Measurements from ENCODE around the gene GCNT2.
"Not testable (repeated sequence)": the region's sequence is repeated elsewhere in the genome, so short reads cannot be mapped to it uniquely, and the experiment has no call there.

GCNT2 gene

DNA sequence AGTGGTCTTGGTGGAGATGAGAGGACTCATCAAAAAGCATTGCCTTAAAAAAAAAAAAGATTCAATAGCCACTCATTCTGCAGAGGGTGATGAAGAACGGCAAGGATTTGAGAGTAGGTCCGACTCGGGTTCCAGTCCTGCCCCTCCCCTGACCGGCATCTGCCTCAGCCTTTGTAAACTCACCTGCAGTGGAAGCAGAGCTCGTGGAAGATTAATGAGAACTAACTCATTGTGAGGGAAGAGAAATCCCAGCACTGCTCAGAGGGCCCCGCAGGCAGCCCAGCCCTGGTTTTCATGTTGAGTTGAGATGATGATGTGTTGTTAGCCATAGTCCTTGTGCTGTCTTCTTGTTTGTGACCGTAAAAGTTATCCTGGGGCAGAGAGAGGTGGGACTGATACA lies 59.4 kb downstream of the GCNT2 start:
- DNase-seq (ENCODE audit: low read depth): no peak

DNA sequence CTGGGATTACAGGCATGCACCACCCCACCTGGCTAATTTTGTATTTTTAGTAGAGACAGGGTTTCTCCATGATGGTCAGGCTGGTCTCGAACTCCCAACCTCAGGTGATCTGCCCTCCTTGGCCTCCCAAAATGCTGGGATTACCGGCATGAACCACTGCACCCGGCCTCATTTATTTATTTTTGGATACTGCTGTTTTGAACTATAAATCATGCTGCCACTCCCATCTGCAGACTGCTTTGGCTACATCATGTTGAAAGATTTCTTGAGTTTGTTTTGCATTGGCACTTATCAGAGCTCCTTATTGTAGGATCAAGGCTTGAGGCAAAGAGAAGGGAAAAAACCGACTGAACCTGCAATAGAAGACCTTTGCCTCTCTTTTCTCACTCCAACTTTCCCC lies 60.3 kb downstream of the GCNT2 start:
- not testable (repeated sequence) for DNase-seq (ENCODE audit: low read depth)

DNA sequence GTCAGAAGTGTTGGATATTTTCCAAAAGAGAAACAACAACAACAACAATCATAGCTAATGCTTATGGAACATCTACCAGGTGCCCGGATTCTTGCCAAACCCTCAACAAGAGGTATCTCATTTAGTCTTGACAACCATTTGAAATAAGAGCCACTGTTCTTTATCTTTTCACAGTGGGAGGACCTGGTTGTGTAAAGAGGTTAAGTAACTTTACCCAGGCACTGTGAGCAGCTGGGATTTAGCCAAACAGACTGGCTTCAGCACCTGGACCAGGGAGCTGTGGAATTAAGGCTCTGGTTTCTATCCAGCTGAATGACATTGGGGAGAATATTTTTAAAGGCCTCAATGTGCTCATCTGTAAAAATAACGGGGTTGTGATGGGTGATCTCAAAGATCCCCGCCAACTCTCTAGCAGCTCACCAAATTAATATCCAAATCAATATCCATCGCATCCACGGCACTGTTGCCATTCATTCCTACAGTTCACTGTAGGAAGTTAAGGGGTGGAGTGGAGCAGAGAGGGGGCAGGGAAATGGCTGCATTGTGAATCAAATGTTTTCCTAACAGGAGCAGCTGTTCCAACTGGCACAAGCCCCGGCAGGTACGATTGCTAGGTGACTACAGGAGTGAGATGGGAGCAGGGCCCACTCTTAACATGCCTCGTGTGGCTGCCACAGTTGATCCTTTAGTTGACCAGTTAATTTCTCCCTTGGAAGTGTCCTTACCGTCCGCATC lies 61.8 kb downstream of the GCNT2 start:
- DNase-seq (ENCODE audit: low read depth): no peak

DNA sequence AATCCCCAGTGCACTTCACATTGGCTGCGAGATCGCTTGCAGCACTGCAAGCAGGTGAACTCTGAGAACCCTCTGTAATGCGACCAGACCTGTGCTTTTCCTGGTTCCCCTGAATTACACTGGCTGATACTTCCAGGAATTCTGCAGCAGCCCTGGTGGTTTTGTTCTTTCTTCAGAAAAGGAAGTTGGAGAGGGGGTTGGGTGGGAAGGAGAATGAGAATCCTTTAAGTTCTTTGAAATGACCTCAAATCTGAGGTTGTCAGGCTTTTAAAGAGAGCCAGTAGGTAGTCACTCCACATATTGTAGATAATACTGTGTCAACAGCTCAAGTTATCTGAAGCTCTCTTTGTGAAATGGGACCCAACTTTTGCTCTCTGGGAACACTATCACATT lies 62.4 kb downstream of the GCNT2 start:
- no peak for DNase-seq (ENCODE audit: low read depth)

DNA sequence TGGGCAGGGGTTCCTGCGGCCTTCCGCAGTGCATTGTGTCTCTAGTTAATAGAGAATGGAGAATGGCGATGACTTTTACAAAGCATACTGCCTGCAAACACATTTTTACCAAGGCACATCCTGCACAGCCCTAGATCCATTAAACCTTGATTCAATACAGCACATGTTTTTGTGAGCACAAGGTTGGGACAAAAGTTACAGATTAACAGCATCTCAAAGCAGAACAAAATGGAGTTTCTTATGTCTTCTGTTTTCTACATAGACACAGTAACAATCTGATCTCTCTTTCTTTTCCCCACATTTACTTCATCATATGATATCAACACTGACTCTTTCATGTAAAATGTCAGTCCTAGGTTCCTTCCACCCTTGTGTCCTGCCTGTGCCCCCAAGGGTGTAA lies 63.5 kb downstream of the GCNT2 start:
- DNase-seq (ENCODE audit: low read depth): no peak

DNA sequence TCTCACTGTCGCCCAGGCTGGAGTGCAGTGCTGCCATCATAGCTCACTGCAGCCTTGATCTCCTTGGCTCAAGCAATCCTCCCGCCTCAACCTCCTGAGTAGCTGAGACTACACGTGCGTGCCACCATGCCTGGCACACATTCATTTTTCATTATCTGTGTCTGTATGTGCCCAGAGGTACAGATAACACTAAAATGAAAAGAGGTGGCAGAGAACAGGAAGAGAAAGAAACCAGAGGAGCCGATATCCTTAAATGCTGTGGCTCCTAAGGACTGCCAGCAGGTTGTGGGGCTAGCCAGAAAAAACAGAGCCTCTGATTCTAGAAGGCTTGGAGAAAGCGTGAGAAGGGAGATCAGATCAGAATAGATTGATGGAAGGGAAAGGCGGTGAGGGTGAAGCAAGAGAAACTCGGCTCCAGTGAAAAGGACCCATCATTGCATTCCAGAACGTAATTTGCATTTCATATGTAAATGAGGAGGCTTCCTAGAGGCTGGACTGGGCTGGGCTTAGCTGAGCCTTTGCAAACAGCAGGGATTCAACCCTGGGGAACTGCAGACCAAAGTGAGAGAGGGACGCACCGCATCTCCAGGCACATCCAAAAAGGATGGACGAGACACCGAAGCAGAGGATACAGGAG lies 64.2 kb downstream of the GCNT2 start:
- DNase-seq (ENCODE audit: low read depth): no peak

DNA sequence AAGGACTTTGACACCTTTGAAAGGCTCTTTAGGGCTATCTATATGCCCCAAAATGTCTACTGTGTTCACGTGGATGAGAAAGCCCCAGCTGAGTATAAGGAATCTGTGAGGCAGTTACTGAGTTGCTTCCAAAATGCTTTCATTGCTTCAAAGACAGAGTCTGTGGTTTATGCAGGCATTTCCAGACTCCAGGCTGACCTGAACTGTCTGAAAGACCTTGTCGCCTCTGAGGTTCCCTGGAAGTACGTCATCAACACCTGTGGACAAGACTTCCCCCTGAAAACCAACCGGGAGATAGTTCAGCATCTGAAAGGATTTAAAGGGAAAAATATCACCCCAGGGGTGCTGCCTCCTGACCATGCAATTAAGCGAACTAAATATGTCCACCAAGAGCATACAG lies 65.2 kb downstream of the GCNT2 start:
- no peak for DNase-seq (ENCODE audit: low read depth)

DNA sequence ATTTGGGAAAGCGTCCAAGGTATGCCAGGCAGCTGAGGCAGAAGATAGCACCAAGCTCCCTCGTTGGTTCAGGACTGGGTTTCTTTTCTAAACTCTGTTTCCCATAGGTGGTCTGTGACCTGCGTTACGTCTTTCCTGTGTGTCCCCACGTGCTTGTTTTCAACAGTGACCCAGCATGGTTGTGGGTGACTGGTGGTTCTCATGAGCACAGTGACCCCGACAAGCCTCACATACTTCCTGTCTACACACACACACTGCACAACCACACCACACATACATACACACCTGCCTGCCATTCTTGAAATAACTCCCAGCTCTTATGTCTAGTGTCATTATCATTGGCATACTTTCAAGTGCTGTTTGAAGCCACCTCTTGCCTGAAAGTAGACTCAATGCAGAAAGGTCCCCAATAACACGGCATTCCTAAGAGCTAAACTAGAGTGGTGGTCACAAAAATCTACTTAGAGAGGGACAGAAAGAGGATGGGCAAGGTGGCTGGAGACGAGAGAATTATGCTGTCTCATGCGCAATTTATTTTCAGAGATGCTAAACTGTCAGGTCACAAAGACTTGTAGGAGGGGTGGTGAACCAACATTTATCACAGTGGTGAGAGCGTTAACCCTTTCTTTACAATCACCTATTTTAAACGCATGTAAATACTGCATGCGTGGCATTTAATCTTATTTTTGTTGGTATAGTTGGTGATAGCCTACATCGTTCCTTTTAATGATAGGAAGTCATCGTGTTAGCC lies 66.7 kb downstream of the GCNT2 start:
- no peak for DNase-seq (ENCODE audit: low read depth)

DNA sequence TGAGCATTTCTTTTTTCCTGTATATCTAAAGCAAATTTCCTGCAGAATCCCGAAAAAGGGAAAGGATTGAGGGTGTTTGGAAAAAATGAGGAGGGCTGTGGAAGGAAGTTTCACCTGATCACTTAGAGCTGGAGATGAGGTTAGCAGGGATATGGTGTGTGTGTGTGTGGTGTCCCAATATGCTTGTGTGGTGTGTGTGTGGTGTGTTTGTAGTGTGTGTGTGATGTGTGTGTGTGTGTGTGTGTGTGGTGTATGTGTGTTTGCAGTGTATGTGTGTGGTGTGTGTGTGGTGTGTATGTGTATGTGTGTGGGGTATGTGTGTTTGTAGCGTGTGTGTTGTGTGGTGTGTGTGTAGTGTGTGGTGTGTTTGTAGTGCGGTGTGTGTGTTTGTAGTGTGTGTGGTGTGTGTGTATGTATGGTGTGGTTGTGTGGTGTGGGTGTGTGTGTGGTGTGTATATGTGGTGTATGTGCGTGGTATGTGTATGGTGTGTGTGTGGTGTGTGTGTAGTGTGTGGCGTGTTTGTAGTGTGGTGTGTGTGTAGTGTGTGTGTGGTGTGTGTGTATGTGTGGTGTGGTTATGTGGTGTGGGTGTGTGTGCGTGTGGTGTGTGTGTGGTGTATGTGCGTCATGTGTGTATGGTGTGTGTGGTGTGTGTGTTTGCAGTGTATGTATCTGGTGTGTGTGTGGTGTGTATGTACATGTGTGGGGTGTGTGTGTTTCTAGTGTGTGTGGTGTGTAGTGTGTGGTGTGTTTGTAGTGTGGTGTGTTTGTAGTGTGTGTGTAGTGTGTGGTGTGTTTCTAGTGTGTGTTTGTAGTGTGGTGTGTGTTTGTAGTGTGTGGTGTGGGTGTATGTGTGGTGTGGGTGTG lies 67.6 kb downstream of the GCNT2 start:
- no peak for DNase-seq (ENCODE audit: low read depth)

DNA sequence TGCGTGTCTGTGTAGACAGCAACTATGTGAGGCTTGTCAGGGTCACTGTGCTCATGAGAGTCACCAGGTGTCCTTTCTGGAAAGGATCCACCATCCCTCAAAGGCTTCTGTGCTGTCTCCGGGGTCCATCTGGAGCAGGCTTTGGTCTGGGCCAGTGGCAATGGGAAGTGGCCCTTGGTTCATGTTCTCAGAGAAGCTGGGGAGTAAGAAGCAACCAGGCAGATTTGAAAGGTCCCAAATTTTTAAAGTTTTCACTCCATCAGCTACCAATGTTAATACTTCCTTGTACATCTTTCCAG lies 68.2 kb downstream of the GCNT2 start:
- DNase-seq (ENCODE audit: low read depth): no peak

DNA sequence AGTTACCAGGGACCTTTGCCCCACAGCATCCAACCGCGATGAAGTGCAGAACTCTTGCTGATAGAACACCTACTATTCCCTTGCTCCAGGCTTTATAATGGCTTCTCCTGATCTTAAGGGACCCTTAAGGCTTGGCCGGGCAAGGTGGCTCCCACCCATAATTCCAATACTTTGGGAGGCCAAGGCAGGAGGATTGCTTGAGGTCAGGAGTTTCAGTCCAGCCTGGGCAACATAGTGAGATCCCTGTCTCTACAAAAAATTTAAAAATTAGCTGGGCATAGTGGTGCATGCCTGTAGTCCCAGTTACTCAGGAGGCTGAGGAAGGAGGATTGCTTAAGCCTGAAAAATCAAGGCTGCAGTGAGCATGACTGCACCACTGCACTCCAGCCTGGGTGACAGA lies 68.8 kb downstream of the GCNT2 start:
- no peak for DNase-seq (ENCODE audit: low read depth)

DNA sequence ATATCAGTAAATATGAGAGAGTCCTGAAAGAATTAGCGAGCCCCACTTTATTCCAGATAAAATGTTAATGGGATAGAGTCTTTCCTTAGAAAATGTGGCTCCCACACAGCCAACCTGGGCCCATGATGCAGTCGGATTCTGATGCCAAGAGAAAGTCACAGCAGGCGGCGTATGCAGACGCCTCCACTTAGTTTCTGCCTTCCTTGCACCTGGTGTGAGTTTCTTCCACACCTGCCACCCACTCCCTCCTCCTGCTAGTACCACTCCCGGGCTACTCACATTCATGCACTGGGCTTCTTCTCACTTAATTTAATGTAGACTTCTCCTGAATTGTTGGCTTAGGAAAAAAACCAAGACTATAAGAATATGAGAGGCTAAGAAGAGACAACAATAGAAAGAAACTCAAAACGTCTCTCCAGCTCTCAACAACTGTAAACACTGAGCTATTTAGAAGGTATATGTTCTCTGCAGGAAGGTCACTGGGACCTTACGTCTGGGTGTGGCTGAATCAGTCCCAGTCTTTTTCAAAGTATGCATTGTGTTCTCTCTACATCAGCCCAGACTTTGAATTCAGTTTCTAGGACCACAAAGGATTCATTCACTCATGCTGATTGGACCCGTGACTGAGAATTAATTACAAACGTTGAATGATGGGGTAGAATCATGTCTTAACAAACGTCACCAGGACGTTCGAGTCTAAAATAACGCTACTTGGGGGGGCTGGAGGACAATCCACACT lies 70.4 kb downstream of the GCNT2 start:
- DNase-seq (ENCODE audit: low read depth): no peak

DNA sequence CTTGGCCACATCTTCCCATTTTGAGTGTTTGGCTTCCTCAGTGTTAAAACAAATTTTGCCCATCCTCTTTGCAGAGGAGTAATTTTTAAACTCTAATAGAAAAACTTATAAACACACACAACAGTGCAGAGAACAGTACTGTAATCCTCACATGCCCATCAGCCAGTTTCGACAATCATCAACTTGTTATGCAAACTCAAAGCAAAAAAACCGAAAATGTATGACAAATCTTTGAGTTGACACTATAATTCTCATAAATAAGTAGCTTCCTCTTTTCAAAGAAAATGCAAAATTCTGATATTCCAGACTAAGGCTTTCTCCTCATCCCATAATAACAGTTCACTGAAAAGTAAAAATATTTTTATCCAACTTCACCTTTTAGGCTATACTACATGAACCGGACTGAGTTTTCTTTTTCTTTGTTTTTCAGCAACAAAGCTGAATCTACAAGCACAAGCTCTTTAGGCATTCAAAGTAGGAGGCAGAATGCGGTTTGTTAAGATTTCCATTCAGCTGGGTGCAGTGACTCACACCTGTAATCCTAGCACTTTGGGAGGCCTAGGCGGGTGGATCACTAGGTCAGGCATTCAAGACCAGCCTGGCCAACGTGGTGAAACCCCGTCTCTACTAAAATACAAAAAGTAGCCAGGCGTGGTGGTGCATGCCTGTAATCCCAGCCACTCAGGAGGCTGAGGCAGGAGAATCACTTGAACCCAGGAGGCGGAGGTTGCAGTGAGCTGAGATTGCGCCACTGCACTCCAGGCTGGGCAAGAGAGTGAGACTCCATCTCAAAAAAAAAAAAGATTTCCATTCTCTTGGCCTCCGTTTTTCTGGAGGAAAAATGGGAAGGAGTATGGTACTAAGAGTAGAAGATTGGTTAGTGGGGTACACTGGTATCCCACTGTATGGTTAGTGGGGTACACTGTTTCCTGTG lies 74.8 kb downstream of the GCNT2 start:
- no peak for DNase-seq (ENCODE audit: low read depth)

DNA sequence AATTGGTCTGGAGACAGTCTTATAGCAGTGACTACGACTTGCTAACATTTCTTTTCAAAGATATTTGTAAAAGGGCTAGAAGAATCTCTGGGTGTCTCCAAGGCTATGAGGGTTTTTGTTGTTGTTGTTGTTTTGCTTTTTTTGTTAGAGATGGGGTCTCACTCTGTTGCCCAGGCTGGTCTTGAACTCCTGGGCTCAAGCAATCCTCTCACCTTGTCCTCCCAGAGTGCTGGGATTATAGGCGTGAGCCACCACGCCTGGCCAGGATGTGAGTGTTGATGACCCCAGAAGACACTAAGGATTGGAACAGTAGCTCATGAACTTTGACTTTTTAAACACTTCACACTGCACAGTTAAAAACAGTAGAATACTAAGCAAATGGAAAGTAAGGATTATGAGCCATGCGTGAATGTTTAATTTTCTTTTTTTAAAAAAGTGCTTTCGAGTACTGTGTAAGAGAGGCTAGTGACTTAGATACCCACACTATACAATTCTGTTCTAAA lies 76.4 kb downstream of the GCNT2 start:
- DNase-seq (ENCODE audit: low read depth): no peak

DNA sequence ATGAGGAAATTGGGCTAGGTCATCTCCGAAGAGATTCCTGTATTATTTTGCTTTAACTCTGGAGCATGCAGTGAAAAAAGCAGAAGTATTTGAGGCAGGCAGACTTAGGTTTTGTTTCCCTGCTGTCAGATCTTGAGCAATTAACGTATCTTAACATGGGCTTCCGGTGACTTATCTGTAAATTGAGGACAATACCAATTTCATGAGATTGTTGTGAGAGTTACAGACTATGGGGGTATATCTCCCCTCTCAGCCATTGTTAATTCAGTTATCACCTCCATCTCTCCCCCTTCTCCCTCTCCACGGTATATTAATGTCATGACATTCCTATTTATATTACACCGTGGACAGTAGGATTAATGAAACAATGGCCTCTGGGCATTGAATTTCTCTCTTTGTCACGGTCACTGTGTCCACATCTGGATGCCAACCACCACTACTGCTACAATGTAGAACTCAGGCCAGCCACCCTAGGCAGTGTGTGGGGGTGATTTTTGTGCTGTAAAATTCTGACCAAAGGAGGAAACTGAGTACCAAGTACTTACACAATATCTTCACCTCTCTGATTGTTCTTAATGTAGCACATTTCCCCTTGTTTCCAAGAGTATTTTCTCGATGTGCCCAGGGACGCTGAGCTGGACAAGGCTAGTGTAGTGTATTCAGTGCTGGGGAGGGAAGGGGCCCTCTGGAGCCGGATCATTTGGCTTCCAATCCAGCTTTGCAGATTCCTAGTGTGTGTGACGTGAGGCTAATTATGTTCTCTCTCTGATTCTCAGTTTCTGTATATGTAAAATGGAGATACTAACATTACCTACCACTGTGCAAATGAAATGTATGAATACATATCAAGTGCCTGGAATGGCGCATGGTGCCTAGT lies 77.2 kb downstream of the GCNT2 start:
- DNase-seq (ENCODE audit: low read depth): no peak

DNA sequence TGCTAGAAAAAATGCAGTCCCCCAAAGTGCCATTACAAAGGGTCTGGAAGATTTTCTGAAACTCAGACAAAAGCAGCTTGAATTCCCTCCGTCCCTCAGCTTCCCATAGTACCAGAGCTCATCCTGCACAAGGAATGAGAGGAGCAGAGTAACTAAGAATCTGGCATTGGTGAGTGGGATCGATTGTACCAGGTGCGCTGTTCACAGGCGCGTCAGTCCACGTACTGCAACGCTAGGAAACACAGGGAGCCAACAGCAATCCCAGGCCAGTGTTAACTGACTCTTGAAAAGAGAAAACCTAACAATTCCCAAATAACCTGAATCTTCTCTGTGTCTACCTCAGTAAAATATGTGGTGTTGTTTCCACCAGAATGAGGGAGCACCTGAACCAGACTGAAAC lies 77.9 kb downstream of the GCNT2 start:
- no peak for DNase-seq (ENCODE audit: low read depth)

DNA sequence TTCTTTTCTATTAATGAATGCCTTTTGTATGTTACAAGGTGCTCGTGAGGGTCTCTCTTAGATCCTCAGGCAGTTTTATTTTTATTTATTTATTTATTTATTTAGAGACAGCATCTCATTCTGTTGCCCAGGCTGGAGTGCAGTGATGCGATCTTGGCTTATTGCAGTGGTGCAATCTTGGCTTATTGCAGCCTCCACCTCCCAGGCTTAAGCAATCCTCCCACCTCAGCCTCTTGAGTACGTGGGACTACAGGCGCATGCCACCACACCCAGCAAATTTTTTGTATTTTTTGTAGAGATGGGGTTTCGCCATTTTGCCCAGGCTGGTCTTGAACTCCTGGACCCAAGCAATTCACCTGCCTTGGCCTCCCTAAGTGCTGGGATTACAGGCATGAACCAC lies 79.5 kb downstream of the GCNT2 start:
- not testable (repeated sequence) for DNase-seq (ENCODE audit: low read depth)

DNA sequence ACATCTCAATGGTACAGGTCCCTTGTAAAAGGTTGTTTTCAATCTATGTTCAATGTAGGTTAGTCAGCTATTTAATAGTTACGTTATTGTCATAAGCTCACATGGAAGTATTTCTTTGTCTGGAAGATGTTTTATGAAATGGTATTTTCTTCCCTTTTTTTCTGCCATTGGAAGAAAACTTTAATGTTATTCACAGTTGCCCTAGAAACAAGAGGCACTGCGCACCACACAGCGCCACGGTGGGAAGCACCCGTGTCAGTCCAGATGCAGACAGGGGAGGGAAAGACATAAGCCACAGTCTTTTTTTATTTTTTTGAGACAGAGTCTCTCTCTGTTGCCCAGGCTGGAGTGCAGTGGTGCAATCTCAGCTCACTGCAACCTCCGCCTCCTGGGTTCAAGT lies 82.1 kb downstream of the GCNT2 start:
- no peak for DNase-seq (ENCODE audit: low read depth)

DNA sequence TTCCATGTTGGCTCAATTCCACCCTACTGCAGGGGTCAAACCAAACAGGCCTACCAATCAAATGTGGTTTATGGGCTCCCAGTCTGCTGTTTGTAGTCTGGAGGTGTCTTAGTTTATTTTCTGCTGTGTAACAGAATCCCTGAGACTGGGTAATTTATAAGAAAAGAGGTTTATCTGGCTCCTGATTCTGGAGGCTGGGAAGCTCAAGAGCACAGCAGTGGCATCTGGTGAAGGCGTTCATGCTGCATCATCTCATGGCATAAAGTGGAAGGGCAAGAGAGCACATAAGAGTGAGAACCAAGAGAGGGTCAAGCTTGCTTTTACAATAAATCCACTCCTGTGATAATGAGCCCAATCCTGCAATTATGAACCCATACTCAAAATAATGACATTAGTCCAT lies 87.9 kb downstream of the GCNT2 start:
- DNase-seq (ENCODE audit: low read depth): no peak

DNA sequence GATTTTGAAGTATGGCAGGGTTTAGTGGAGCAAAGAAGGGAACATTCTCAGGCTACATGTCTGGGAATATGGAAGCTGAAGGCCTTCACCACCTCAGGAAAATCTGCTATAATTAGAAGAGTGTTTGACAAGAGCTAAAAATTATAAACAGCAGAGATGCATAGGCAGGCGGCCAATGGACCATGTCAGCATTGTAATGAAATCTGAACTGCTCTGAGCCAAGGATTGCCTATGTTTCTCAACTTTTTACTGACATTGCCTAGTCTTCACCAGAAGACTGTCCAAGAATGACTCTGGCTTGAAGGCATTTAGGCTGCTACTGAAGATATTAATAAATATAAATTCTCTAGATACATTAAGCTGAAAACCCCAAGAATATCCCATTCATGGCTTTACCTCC lies 89.1 kb downstream of the GCNT2 start:
- no peak for DNase-seq (ENCODE audit: low read depth)

Measured in activated T-cell treated with anti-CD3 and anti-CD28 coated beads for 48 hours (primary cell).